Naive thymus-derived CD4-positive, alpha-beta T cell (primary cell): ENCODE data around the gene EPB41L2. TPM values are rescaled to one million over a fixed set of nuclear protein-coding genes. Genes with fewer than 3 reads are reported as not detected.
A peak's percentile ranks its signal among the peaks of the same experiment; 100 is the strongest.

ENCODE experiments used
- ATAC-seq: fragments of 150-1000 bp; cut with Tn5 transposase; 2 replicates; pipeline ENCODE4 v1.10.0; 2021; ENCODE audit warnings: mild to moderate bottlenecking, moderate library complexity
- CTCF ChIA-PET: fragments of 350-600 bp; sonication (Branson Sonifier 250); formaldehyde crosslinking; loops from one replicate; lab custom pipeline; 2021; ENCODE audit warnings: antibody characterized with exemption; lab: Charles Lee
- POLR2A ChIA-PET: fragments of 350-600 bp; sonication (Branson Sonifier 250); formaldehyde crosslinking; loops from one replicate; lab custom pipeline; 2021; ENCODE audit warnings: antibody characterized with exemption, inconsistent platforms; lab: Charles Lee
- DNase-seq, 9 donors: peaks; one replicate each; pipeline versions ENCODE4 v3.0.0 to v3.0.0-alpha.2; 2020 to 2022; ENCODE audit warnings: mixed read lengths in 1 of 9
- H3K27ac ChIP-seq: one replicate; pipeline ENCODE4 v1.7.0; 2013; ENCODE audit warnings: mild to moderate bottlenecking, low read depth, low read length, moderate library complexity
- H3K27me3 ChIP-seq, 2 donors: one replicate each; pipeline ENCODE4 v1.7.0; 2013; ENCODE audit warnings: low read length in 2 of 2, mild to moderate bottlenecking in 2 of 2, moderate library complexity in 2 of 2; ENCODE audit not compliant: control insufficient read depth in 2 of 2, insufficient read depth in 2 of 2
- H3K36me3 ChIP-seq, 3 experiments: 1 replicate in 2 of 3; 2 replicates in 1 of 3; pipeline ENCODE4 v1.7.0; 2013; ENCODE audit warnings: low read length in 3 of 3, mild to moderate bottlenecking in 3 of 3, moderate library complexity in 1 of 3; ENCODE audit not compliant: insufficient read depth in 3 of 3, control insufficient read depth in 2 of 3
- H3K4me1 ChIP-seq, 2 donors: one replicate each; pipeline ENCODE4 v1.7.0; 2013; ENCODE audit warnings: low read length in 2 of 2, mild to moderate bottlenecking in 2 of 2, moderate library complexity in 1 of 2; ENCODE audit not compliant: control insufficient read depth in 2 of 2, insufficient read depth in 2 of 2
- H3K4me3 ChIP-seq: 2 replicates; pipeline ENCODE4 v1.7.0; 2013; ENCODE audit warnings: mild to moderate bottlenecking, low read length
- H3K9me3 ChIP-seq, 3 experiments: 1 replicate in 2 of 3; 2 replicates in 1 of 3; pipeline ENCODE4 v1.7.0; 2013; ENCODE audit warnings: low read length in 3 of 3; ENCODE audit not compliant: control insufficient read depth in 2 of 3
- H3K27ac Mint-ChIP-seq, 9 donors: one replicate each; pipeline ENCODE4 v1.8.0; 2020 to 2022; ENCODE audit warnings: mixed read lengths in 9 of 9, mild to moderate bottlenecking in 8 of 9, moderate library complexity in 5 of 9, inconsistent platforms in 2 of 9
- H3K27me3 Mint-ChIP-seq, 5 donors: one replicate each; pipeline ENCODE4 v1.8.0; 2021 to 2022; ENCODE audit warnings: mixed read lengths in 5 of 5, mild to moderate bottlenecking in 1 of 5
- H3K36me3 Mint-ChIP-seq, 5 donors: one replicate each; pipeline ENCODE4 v1.8.0; 2020 to 2022; ENCODE audit warnings: mixed read lengths in 5 of 5, mild to moderate bottlenecking in 3 of 5, inconsistent platforms in 1 of 5
- H3K4me1 Mint-ChIP-seq, 7 donors: one replicate each; pipeline ENCODE4 v1.8.0; 2020 to 2022; ENCODE audit warnings: mixed read lengths in 7 of 7, mild to moderate bottlenecking in 3 of 7, inconsistent platforms in 1 of 7
- H3K4me3 Mint-ChIP-seq, 10 donors: one replicate each; pipeline ENCODE4 v1.8.0; 2020 to 2022; ENCODE audit warnings: mild to moderate bottlenecking in 10 of 10, mixed read lengths in 10 of 10, moderate library complexity in 6 of 10, inconsistent platforms in 2 of 10
- H3K9me3 Mint-ChIP-seq, 11 donors: one replicate each; pipeline ENCODE4 v1.8.0; 2020 to 2022; ENCODE audit warnings: mixed read lengths in 11 of 11, mild to moderate bottlenecking in 4 of 11, inconsistent platforms in 1 of 11, moderate library complexity in 1 of 11
- intact Hi-C, 2 donors: fragments of 100-400 bp; cut with micrococcal nuclease; formaldehyde crosslinking; loops; one replicate each; pipeline ENCODE4 v1.15.1; 2023
- polyA plus RNA-seq, 2 donors: library from polyadenylated mRNA; unstranded; fragments of 300-500 nt; fragmentation: Illumina TruSeq; gene quantifications; one replicate each; pipeline ENCODE4 v1.2.3, GENCODE V29; 2021
- total RNA-seq, 6 experiments: library from RNA in 5 of 6; stranded (reverse) in 5 of 6; gene quantifications; 1 replicate in 5 of 6; 2 replicates in 1 of 6; pipeline ENCODE4 v1.2.3 and lab custom pipeline; 2021 to 2026

Gene EPB41L2
- total and polyA plus RNA-seq, 7 experiments from 2014 or later = 4.6 to 26.9 (median 12.3) TPM

DNA sequence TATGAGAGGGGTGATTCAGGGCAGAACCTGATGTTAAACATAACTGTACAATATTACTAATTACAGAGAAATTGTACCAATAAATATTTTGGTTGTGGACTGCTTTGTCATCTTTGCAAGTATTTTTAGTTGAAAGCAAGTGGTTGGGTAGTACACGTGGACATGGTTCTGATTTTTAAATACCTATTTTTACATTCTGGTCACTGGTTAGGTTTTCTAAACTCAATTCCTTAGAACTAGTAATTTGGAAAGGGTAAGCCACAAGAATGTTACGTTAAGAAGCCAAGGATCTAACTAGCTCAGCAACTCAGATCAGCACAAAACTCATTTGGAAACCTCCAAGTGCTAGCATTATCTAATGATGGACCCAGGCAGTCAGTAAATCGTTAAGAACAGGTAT is 2.7 kb downstream of the EPB41L2 start:
- no peak overlapping the region for H3K4me3 ChIP-seq
- CTCF ChIA-PET = interaction anchor here (1.0 kb wide), 1 partner anchor 175 kb away, joined by 3 read pairs; no protein-coding TSS in a partner anchor
- POLR2A ChIA-PET = interaction anchor here (0.8 kb wide), 1 partner anchor 9 kb away, joined by 4 read pairs; no protein-coding TSS in a partner anchor
- peaks cover 0 to 8% (median 0%) of the 10 kb centered on the region in 3 experiments for H3K9me3 ChIP-seq
- peaks cover 8 to 27% (median 25%) of the 10 kb centered on the region in 7 donors for H3K4me1 Mint-ChIP-seq
- H3K27ac Mint-ChIP-seq = peak overlapping the region in 7 of 9 donors; percentile 32 to 85 (median 62)
- peak overlapping the region in 1 of 10 donors; percentile 92 for H3K4me3 Mint-ChIP-seq
- H3K27me3 ChIP-seq = no peaks in the 10 kb centered on the region
- intact Hi-C loops = loop anchor here (5.0 to 10.0 kb wide), 5 partner anchors 57 to 926 kb away; partner anchors contain the start of gene AKAP7 (in 1 of the 2)
- peaks cover 0 to 6% (median 3%) of the 10 kb centered on the region in 5 donors for H3K36me3 Mint-ChIP-seq
- peaks cover 0 to 6% (median 0%) of the 10 kb centered on the region in 3 experiments for H3K36me3 ChIP-seq
- ATAC-seq = no peak
- no peak for DNase-seq
- H3K27me3 Mint-ChIP-seq = peaks cover 0 to 29% (median 0%) of the 10 kb centered on the region in 5 donors
- H3K4me1 ChIP-seq = peaks cover 0 to 6% of the 10 kb centered on the region in 2 donors
- H3K27ac ChIP-seq = no peak overlapping the region
- H3K9me3 Mint-ChIP-seq = peaks cover 0 to 22% (median 10%) of the 10 kb centered on the region in 11 donors

DNA sequence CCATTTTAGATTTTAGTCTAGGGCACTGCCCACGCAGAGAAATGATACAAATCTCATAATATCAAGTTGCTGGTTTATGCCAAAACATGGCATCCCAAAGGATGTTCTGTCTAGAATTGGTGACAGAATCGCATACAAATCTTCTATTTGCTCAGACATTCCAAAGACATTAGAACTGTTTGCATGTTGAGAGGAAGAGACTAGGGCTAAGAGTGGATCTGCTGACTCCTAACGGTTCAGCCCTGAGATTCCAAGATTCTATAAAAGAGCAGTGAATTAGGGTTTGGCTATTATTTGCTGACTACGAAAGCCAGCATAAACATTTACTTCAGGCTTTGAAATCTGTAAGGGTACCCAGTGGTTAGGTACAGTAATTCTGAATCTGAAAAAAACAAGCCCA is 3.6 kb downstream of the EPB41L2 start:
- H3K27ac Mint-ChIP-seq = peak overlapping the region in 2 of 9 donors; percentile 33 to 85
- no peak overlapping the region for H3K4me3 ChIP-seq
- peaks cover 0 to 16% (median under 1%) of the 10 kb centered on the region in 3 experiments for H3K9me3 ChIP-seq
- intact Hi-C loops = no loop called here
- CTCF ChIA-PET = interaction anchor here (0.6 kb wide), 1 partner anchor 955 kb away, joined by 3 read pairs; no protein-coding TSS in a partner anchor
- peaks cover 5 to 27% (median 25%) of the 10 kb centered on the region in 7 donors for H3K4me1 Mint-ChIP-seq
- H3K4me1 ChIP-seq = peaks cover 0 to 6% of the 10 kb centered on the region in 2 donors
- H3K27me3 Mint-ChIP-seq = peaks cover 0 to 28% (median 0%) of the 10 kb centered on the region in 5 donors
- no peak for DNase-seq
- H3K27me3 ChIP-seq = no peaks in the 10 kb centered on the region
- no peak overlapping the region for H3K27ac ChIP-seq
- H3K36me3 ChIP-seq = peaks cover 0 to 6% (median 0%) of the 10 kb centered on the region in 3 experiments
- H3K9me3 Mint-ChIP-seq = peaks cover 2 to 30% (median 15%) of the 10 kb centered on the region in 11 donors
- POLR2A ChIA-PET = no interaction called here
- peaks cover under 1 to 8% (median 4%) of the 10 kb centered on the region in 5 donors for H3K36me3 Mint-ChIP-seq
- no peak overlapping the region for H3K4me3 Mint-ChIP-seq
- ATAC-seq = no peak

DNA sequence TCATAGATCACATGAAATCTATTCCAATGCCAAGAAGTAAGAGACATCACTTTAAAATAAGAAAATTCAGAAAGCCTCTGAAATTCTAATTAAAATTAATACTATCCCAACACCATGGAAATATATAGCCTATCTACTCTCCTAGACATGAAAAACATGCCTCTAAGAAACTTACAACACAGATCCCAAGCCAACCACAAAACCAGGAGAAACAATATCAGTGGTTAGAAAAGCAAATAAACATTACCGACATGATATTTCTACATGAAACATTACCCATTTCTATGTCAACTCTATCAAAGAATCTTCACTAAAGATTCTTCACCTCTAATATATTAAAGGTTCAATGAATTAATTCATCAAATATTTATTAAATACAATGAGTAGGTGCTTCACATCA is 4.8 kb downstream of the EPB41L2 start:
- Mint-ChIP-seq H3K9me3 (peaks cover 8 to 42% (median 23%) of the 10 kb centered on the region in 11 donors), H3K4me3 (no peak overlapping the region), H3K4me1 (peaks cover 5 to 20% (median 19%) of the 10 kb centered on the region in 7 donors), H3K27ac (peak overlapping the region in 1 of 9 donors; percentile 13), H3K27me3 (peaks cover 0 to 25% (median 0%) of the 10 kb centered on the region in 5 donors), H3K36me3 (peaks cover 8 to 16% (median 12%) of the 10 kb centered on the region in 5 donors)
- Histone ChIP-seq H3K9me3 (peaks cover 0 to 28% (median 4%) of the 10 kb centered on the region in 3 experiments), H3K4me3 (no peak overlapping the region), H3K27me3 (no peaks in the 10 kb centered on the region), H3K4me1 (no peaks in the 10 kb centered on the region), H3K36me3 (peaks cover 0 to 6% (median 0%) of the 10 kb centered on the region in 3 experiments), H3K27ac (no peak overlapping the region)
- no peak for DNase-seq
- ChIA-PET POLR2A (no interaction called here), CTCF (no interaction called here)
- no peak for ATAC-seq
- intact Hi-C loops = no loop called here

DNA sequence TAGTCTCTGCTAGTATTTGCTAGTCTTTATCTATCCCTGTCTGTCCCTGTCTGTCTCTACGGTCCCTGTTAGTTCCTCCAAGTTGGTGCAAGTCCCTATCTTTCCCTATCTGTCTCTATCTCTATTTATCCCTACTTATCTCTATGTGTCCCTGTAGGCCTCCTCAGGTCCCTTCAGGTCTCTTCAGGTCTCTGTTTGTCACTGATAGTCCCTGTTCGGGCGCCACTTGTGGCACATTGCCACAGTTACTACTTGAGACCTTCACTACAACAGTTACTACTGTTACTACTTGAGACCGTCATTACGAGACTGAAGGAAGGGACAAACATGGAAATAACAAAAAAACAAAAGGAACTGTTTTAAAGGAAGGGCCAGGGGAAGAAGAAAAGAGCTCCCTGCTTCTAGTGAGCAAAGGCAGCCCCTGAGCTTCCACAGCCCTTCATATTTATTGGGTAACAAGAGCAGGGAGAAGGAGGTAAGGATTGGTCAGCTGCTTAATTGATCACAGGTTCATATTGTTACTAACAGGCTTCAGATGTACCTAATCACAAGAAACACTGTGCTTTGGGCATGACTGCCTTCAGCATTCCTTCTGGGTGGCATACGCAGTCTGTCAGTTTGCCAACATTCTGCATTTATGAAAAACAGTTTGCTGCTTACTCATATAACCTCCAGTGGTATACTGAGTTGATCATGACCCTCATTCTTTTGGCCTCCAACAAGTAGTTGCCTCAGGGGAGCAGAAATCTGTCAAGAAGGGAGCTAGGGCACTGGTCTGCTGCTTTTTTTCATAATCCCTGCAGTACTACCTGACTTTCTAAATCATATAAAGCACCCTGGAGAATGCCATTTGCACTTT is 8.4 kb downstream of the EPB41L2 start:
- intact Hi-C loops = no loop called here
- ATAC-seq (no peak), DNase-seq (no peak)
- Histone ChIP-seq H3K36me3 (no peaks in the 10 kb centered on the region), H3K27me3 (no peaks in the 10 kb centered on the region), H3K4me1 (no peaks in the 10 kb centered on the region), H3K9me3 (peaks cover 0 to 28% (median 4%) of the 10 kb centered on the region in 3 experiments), H3K27ac (no peak overlapping the region), H3K4me3 (no peak overlapping the region)
- Mint-ChIP-seq H3K4me1 (no peaks in the 10 kb centered on the region), H3K4me3 (no peak overlapping the region), H3K27me3 (peaks cover 0 to 4% (median 0%) of the 10 kb centered on the region in 5 donors), H3K36me3 (peaks cover 13 to 29% (median 24%) of the 10 kb centered on the region in 5 donors), H3K9me3 (peaks cover 8 to 72% (median 30%) of the 10 kb centered on the region in 11 donors), H3K27ac (peak overlapping the region in 1 of 9 donors; percentile 9)
- POLR2A ChIA-PET = interaction anchor here (1.7 kb wide), 1 partner anchor 10 kb away, joined by 4 read pairs; no protein-coding TSS in a partner anchor
- CTCF ChIA-PET = interaction anchor here (1.2 kb wide), 1 partner anchor 168 kb away, joined by 3 read pairs; no protein-coding TSS in a partner anchor

DNA sequence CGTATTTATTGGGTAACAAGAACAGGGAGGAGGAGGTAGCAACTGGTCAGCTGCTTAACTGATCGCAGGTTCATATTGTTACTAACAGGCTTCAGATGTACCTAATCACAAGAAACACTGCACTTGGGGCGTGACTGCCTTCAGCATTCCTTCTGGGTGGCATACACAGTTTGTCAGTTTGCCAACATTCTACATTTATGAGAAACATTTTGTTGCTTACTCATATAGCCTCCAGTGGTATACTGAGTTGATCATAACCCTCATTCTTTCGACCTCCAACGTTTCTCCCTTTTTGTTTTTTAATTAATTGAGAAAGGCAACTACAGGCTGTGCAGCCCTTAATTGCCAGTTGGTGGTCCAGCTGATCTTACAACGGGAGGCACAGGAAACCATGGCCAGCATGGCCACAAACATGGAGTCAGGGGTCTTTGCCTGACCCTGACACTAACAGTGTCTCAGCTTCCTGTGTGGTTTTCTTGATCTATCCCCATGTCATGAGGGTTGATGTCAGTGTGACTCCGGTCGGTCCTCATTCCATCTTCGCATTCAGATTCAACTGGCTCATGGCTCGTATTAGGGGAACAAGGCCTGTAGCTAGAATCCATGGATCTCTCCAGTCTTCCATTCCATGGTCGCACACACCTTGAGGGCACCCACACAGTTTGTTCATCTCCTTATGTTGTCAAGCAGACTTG is 9.4 kb downstream of the EPB41L2 start:
- H3K27me3 Mint-ChIP-seq = no peaks in the 10 kb centered on the region
- H3K4me3 Mint-ChIP-seq = no peak overlapping the region
- no peak overlapping the region for H3K4me3 ChIP-seq
- H3K36me3 ChIP-seq = no peaks in the 10 kb centered on the region
- H3K9me3 Mint-ChIP-seq = peaks cover 8 to 77% (median 32%) of the 10 kb centered on the region in 11 donors
- ChIA-PET CTCF (no interaction called here), POLR2A (no interaction called here)
- peaks cover 0 to 28% (median 4%) of the 10 kb centered on the region in 3 experiments for H3K9me3 ChIP-seq
- no peak overlapping the region for H3K27ac Mint-ChIP-seq
- ATAC-seq (no peak), DNase-seq (no peak)
- H3K36me3 Mint-ChIP-seq = peaks cover 13 to 33% (median 24%) of the 10 kb centered on the region in 5 donors
- no peaks in the 10 kb centered on the region for H3K4me1 Mint-ChIP-seq
- no peak overlapping the region for H3K27ac ChIP-seq
- H3K27me3 ChIP-seq = no peaks in the 10 kb centered on the region
- intact Hi-C loops = no loop called here
- no peaks in the 10 kb centered on the region for H3K4me1 ChIP-seq

DNA sequence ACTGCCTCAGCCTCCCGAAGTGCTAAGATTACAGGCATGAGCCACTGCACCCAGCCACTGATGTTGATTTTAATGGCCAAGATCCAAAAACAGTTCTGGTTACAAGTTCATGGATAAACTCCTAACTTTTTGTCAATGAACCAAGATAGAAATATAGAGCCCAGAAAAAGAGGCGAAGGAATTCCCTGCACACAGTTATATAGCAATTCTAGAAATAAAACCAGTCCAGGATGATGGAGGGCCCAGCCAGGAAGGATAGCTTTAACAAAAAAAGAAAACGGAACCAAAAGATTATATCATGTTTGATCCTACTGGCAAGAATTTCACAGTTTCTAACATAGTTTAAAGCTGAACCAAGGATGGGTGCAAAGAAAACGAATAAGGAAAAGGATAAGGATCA is 10.9 kb downstream of the EPB41L2 start:
- no peaks in the 10 kb centered on the region for H3K27me3 ChIP-seq
- POLR2A ChIA-PET = no interaction called here
- H3K27ac ChIP-seq = no peak overlapping the region
- peaks cover 0 to 28% (median 4%) of the 10 kb centered on the region in 3 experiments for H3K9me3 ChIP-seq
- intact Hi-C loops = no loop called here
- CTCF ChIA-PET = no interaction called here
- Mint-ChIP-seq H3K4me3 (peak overlapping the region in 1 of 10 donors; percentile 31), H3K27ac (no peak overlapping the region), H3K4me1 (peaks cover 0 to 2% (median 0%) of the 10 kb centered on the region in 7 donors), H3K36me3 (peaks cover 13 to 37% (median 24%) of the 10 kb centered on the region in 5 donors), H3K27me3 (no peaks in the 10 kb centered on the region), H3K9me3 (peaks cover 8 to 74% (median 32%) of the 10 kb centered on the region in 11 donors)
- ATAC-seq = no peak
- H3K4me3 ChIP-seq = no peak overlapping the region
- no peaks in the 10 kb centered on the region for H3K36me3 ChIP-seq
- H3K4me1 ChIP-seq = no peaks in the 10 kb centered on the region
- no peak for DNase-seq
